GM11168 (cell line): ENCODE data around the gene POU2F1.
"Not testable (repeated sequence)": the region's sequence is repeated elsewhere in the genome, so short reads cannot be mapped to it uniquely, and the experiment has no call there.

Experiments used
- in situ Hi-C: fragments of 300-500 bp; cut with MboI; formaldehyde crosslinking; loops from one replicate; pipeline ENCODE4 v1.12.0; 2022; ENCODE audit warnings: low sequenced_read_pairs; ENCODE audit not compliant: unreplicated experiment

Gene POU2F1

DNA sequence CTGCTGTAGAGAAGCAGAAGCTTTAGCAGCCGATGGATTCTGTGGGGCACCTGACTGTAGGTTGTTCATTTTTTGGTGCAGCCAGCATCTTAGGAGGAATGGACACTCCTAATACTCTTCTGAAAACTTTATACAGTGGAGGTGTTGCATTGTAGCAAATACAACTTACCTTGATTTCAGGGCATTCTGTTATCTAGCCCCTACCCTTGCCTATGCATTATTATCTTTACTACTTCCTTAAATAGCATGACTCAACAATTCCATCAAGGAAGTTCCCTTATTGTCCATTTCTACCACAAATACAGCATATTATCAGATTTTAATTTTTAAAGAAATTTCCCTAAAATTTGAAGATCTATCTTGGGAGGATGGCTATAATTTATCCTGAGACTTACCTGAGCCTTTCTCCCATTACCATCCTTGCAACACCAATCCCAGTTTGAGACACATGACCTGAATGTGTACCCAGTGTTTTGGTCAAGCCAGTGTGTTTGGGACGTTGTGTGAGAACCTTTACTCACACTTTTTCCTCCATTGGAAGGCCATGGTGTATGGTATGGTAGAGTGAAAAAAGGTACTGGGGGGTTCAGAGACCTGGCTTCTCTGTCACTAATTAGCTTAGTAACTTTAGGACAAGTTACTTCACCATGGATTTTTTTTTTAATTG lies 9.2 kb downstream of the POU2F1 start:
- in situ Hi-C loops: no loop called here

DNA sequence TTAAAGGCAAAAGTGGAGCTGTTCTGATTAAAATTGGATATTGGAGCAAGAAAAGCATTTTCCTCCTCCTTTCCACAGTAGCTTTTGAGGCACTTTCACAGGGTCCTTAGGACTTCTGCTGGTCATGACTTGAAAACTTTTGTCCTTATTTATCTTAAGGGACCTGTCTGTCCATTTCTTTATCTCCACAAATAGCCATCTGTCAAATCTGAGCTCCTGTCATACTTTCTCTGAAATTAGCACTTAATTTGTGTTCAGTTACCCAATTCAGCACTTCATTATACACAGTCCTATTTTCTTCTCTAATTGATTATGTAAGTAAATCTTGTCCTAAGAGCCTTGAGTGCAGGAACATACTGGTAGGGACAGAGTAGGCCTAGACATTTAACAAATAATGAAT lies 9.8 kb downstream of the POU2F1 start:
- in situ Hi-C loops: no loop called here

DNA sequence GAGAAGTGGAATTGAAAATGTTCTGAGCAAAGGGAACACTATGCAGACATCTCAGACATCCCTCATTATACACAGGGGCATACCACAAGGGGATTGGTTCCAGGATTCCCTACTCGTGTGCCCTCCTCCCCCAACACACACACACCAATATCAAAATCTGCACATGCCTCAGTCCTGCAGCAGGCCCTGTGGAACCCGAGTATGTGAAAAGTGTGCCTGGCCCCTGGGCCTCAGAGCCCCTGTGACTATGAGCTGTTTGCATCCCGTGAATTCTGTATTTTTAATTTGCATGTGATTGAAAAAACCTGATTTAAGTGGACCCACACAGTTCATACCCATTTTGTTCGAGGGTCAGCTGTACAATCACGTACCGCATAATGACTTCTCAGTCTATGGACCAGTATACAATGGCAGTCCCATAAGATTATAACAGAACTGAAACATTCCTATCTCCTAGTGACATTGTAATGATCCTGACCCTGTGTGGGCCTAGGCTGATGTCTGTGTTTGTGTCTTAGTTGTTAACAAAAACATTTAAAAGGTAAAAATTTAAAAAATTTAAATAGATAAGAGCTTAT lies 11.3 kb downstream of the POU2F1 start:
- in situ Hi-C loops: no loop called here

DNA sequence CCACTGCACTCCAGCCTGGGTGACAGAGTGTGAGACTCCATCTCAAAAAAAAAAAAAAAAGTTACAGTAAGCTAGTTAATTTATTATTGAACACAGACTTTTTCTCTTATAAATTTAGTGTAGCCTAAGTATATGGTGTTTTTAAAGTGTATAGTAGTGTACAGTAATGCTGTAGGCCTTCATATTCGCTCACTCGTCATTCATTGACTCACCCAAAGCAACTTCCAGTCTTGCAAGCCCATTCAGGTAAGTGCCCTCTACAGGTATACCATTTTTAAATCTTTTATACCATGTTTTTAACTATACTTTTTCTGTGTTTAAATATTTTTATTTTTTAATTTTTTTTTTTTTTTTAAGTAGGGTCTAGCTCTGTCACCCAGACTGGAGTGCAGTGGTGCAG lies 12.1 kb downstream of the POU2F1 start:
- in situ Hi-C loops: no loop called here

DNA sequence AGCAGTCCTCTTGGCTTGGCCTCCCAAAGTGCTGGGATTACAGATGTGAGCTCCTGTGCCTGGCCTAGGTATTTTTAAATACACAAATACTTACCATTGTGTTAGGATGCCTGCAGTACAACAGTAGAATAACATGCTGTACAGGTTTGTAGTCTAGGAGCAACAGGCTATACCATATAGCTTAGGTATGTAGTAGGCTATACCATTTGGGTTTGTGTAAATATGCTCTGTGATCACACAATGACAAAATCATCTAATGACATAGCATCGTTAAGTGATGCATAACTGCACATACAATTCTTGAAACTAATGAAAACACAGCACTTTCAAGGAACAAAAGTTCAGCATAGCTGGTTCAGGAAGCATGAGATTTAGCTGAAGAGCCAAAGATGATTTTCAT lies 12.7 kb downstream of the POU2F1 start:
- in situ Hi-C loops: no loop called here

DNA sequence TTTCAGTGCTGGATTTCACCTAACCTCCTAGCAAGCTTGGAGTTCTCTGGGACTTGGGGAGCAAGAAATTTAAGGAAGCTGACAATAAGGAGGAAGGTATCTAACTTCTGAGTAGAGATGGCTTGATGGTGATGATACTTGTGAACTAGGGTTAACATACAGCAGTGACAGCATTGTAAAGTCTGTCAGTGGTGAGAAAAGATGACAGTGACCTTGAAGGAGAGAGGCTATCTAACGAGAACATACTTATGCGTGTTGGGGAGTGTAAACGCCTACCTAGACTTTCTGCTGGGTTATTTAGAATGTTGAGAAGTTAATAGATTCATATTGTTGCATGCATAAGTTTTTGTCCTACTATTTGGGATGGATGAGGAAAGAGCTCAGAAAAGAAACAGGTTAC lies 16.3 kb downstream of the POU2F1 start:
- in situ Hi-C loops: no loop called here

- in situ Hi-C loops: no loop called here
Observed at GRCh38 chr1:167238713-167239112, 18.0 kb downstream of the POU2F1 start.

GRCh38 chr1:167239257-167239656 lies 18.6 kb downstream of the POU2F1 start:
- in situ Hi-C loops: no loop called here

- in situ Hi-C loops: no loop called here
Observed at GRCh38 chr1:167244244-167244643, 23.6 kb downstream of the POU2F1 start.

- in situ Hi-C loops: not testable (repeated sequence)
Observed at GRCh38 chr1:167245168-167245567, 24.5 kb downstream of the POU2F1 start.

DNA sequence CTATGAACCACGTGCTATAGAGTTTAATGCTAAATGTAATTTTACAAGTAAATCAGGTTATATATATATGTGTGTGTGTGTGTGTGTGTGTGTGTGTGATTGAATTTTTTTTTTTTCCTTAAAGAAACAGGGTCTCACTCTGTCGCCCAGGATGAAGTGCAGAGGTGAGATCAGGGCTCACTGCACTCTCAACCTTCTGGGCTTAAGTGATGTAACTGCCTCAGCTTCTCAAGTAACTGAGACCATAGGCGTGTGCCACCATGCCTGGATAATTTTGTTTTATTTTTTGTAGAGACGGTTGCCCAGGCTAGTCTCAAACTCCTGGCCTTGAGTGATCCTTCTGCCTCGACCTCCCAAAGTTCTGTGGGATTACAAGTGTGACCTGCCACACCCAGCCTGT lies 26.3 kb downstream of the POU2F1 start:
- in situ Hi-C loops: no loop called here

GRCh38 chr1:167247754-167248153 lies 27.1 kb downstream of the POU2F1 start:
- in situ Hi-C loops: no loop called here

GRCh38 chr1:167248707-167249642 lies 28.3 kb downstream of the POU2F1 start:
- in situ Hi-C loops: no loop called here

DNA sequence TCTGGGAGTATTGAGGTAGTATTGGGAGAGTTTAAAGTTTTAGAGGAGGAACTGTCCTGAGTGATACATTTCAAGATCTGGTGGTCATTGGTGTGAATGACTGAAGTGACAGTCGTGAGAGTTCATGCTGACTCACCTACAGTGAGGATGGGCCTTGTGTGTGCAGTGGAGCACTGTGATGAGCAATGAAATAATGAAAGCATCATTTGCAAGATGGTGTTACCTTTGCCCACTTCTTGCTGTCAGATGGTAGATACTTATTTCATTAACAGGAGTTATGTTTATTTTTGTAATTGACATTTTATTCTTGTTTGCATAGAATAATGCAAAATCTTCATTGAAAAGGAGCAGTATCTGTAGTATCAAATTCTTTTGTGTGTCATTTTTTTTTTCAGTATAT lies 29.0 kb downstream of the POU2F1 start:
- in situ Hi-C loops: no loop called here

GRCh38 chr1:167250482-167250881 lies 29.8 kb downstream of the POU2F1 start:
- in situ Hi-C loops: no loop called here

DNA sequence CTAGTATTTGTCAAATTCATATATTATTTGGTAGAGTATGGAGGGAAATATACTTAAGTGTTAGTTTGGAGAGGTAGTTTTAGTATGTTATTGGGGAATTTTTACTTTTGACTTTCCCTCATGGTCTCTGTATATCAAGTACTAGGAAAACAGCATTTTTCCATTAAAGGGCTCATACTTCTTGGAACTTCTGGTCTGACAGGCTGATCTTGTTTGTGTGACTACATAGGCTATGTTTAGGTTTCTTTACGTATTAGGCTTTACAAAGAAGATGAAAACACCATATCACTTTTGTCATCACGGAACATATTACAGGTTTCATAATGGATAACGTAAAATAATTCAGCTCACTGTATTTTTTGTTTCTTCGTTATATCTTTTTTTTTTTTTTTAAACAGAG lies 30.8 kb downstream of the POU2F1 start:
- in situ Hi-C loops: no loop called here

GRCh38 chr1:167252986-167253385 lies 32.3 kb downstream of the POU2F1 start:
- in situ Hi-C loops: no loop called here

DNA sequence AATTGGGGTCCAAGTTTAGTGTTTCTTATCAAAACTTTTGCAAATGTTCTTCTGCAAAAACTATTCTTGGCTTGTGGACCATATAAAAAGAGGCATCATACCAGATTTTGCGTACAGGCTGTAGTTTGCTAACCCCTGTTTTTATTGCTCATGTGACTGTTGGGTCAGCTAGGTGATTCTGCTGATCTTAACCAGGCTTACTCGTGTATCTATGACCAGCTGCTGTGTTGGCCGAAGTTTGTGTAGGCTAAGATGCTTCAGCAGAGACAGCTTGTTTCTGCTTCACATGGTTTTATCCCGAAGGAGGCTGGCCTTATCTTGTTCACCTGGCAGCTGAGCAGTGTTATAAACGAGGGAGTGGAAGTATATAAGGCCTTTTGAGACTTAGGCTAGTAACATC lies 38.2 kb downstream of the POU2F1 start:
- in situ Hi-C loops: no loop called here

- in situ Hi-C loops: loop anchor here (10.0 kb wide), 1 partner anchor 172 kb away; no protein-coding TSS in a partner anchor
Observed at GRCh38 chr1:167262836-167263235, 42.1 kb downstream of the POU2F1 start.

DNA sequence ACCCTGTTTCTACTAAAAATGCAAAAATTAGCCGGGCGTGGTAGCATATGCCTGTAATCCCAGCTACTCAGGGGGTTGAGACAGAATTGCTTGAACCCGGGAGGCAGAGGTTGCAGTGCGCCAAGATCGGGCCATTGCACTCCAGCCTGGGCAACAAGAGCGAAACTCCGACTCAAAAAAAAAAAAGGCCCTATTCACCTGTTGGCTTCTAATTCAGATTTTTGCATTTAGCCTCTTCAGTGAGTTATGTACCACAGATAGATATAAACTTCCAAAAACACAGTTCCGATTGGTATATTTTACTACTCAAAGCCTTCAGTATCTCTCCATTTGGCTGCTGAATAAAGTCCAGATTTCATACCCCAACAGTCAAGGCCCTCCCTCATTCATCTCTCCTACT lies 42.7 kb downstream of the POU2F1 start:
- in situ Hi-C loops: loop anchor here (10.0 kb wide), 1 partner anchor 171 kb away; no protein-coding TSS in a partner anchor

GRCh38 chr1:167263819-167264464 lies 43.3 kb downstream of the POU2F1 start:
- in situ Hi-C loops: loop anchor here (10.0 kb wide), 1 partner anchor 171 kb away; no protein-coding TSS in a partner anchor
